Eye (tissue), 1 donor: Measurements from ENCODE around the gene GPT2.

Experiments used
- DNase-seq: peaks from one replicate; pipeline ENCODE4 v3.0.0-alpha.2; 2015

Gene GPT2

GRCh38 chr16:46883690-46884512 lies at the start of gene GPT2:
TSS of gene GPT2 (plus strand) at chr16:46884362. CDS start at chr16:46884716, 354 bp downstream.
- DNase-seq, result peak; percentile 97

GRCh38 chr16:46836534-46837530 lies 47.3 kb upstream of the GPT2 start:
- DNase-seq, result no peak

GRCh38 chr16:46839986-46840443 lies 44.1 kb upstream of the GPT2 start:
- no peak for DNase-seq

GRCh38 chr16:46842192-46842895 lies 41.8 kb upstream of the GPT2 start:
- no peak for DNase-seq

GRCh38 chr16:46843898-46844642 lies 40.1 kb upstream of the GPT2 start:
- DNase-seq, result no peak

GRCh38 chr16:46844771-46845170 lies 39.4 kb upstream of the GPT2 start:
- DNase-seq, result no peak

- DNase-seq, result no peak
Measured at GRCh38 chr16:46845952-46846351, 38.2 kb upstream of the GPT2 start.

GRCh38 chr16:46848768-46849764 lies 35.1 kb upstream of the GPT2 start:
- DNase-seq, result no peak

- DNase-seq, result no peak
Measured at GRCh38 chr16:46850619-46851555, 33.3 kb upstream of the GPT2 start.

GRCh38 chr16:46852130-46852529 lies 32.0 kb upstream of the GPT2 start:
- no peak for DNase-seq

GRCh38 chr16:46853713-46854443 lies 30.3 kb upstream of the GPT2 start:
- peak; percentile 92 for DNase-seq

- no peak for DNase-seq
Measured at GRCh38 chr16:46854846-46855245, 29.3 kb upstream of the GPT2 start.

GRCh38 chr16:46855389-46855788 lies 28.8 kb upstream of the GPT2 start:
- DNase-seq, result no peak

- peak; percentile 64 for DNase-seq
Measured at GRCh38 chr16:46857368-46857945, 26.7 kb upstream of the GPT2 start.

GRCh38 chr16:46858151-46858550 lies 26.0 kb upstream of the GPT2 start:
- DNase-seq, result no peak

- DNase-seq, result no peak
Measured at GRCh38 chr16:46859719-46860152, 24.4 kb upstream of the GPT2 start.

GRCh38 chr16:46862555-46863447 lies 21.4 kb upstream of the GPT2 start:
- DNase-seq, result no peak
